ENCODE data around the gene TP63. TPM values are rescaled to one million over a fixed set of nuclear protein-coding genes. Genes with fewer than 3 reads are reported as not detected.

The TP63 gene
- total RNA-seq, 2 donors from 2014 or later = 0.45 to 1.5 TPM

- no peaks in the 10 kb centered on the region for H3K4me1 Mint-ChIP-seq
- no peaks in the 10 kb centered on the region for H3K36me3 Mint-ChIP-seq (ENCODE audit: low read depth)
- ATAC-seq = no peak
- DNase-seq = no peak
- no peak overlapping the region for H3K27ac Mint-ChIP-seq
- H3K4me3 Mint-ChIP-seq = no peak overlapping the region
- no peaks in the 10 kb centered on the region for H3K27me3 Mint-ChIP-seq
- no peaks in the 10 kb centered on the region for H3K9me3 ChIP-seq (ENCODE audit: control insufficient read depth, low read length, poor library complexity, severe bottlenecking)
These were observed 127.0 kb downstream of the TP63 start for GRCh38 chr3:189758186-189758585.

DNA sequence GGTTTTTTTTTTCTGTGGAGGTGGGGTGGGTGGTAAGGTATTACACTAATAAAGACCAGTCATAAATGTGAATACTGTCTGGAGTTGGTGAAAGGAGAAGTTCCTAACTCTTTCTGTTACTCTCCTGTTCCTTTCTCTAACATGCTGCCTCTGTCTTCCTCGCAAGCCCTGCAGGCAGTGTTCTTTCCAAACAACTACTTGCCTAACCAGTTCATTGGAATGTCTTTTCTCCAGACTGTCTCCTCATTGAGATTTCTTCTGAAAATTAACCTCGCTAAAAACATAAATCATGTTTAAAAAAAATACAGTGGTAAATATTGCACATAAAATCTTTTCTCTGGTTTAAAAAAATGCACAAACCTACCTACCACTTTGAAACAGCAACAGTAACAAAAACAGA is 135.2 kb downstream of the TP63 start:
- H3K4me3 Mint-ChIP-seq = no peak overlapping the region
- H3K27me3 Mint-ChIP-seq = peaks cover 16% of the 10 kb centered on the region
- H3K27ac Mint-ChIP-seq = no peak overlapping the region
- no peaks in the 10 kb centered on the region for H3K4me1 Mint-ChIP-seq
- DNase-seq (no peak), ATAC-seq (no peak)
- no peaks in the 10 kb centered on the region for H3K36me3 Mint-ChIP-seq (ENCODE audit: low read depth)
- no peaks in the 10 kb centered on the region for H3K9me3 ChIP-seq (ENCODE audit: control insufficient read depth, low read length, poor library complexity, severe bottlenecking)

DNA sequence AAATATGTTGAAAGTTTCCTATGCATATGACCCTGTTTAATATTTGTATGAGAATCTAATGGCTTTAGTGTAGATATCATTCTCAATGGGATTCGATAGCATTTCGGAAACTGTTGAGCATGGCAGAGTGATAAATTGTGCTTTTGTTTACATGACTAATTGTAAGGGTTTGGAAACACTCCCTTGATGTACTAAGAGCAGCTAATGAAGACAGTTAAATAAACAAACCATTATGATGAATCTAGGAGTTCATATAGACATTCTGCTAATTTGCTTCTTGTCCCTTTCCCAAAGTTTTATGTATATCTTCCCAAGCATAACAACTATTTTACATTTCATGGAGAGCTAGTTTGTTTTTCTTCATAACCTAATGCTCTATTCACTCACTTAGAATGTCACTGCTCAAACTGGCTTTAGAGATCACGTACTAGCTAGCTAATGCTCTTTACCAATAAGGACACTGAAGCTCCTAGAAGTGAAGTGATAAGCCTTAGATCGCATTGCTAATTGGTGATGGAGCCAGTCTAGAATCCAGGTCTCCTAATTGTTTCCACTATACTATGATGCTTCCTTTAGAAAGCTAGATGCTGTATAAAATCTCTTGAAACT is 140.8 kb downstream of the TP63 start:
- Mint-ChIP-seq H3K27me3 (peaks cover 10% of the 10 kb centered on the region), H3K36me3 (ENCODE audit: low read depth) (peaks cover 2% of the 10 kb centered on the region), H3K27ac (no peak overlapping the region), H3K4me3 (no peak overlapping the region), H3K4me1 (peaks cover 2% of the 10 kb centered on the region)
- no peaks in the 10 kb centered on the region for H3K9me3 ChIP-seq (ENCODE audit: control insufficient read depth, low read length, poor library complexity, severe bottlenecking)
- DNase-seq (no peak), ATAC-seq (no peak)

DNA sequence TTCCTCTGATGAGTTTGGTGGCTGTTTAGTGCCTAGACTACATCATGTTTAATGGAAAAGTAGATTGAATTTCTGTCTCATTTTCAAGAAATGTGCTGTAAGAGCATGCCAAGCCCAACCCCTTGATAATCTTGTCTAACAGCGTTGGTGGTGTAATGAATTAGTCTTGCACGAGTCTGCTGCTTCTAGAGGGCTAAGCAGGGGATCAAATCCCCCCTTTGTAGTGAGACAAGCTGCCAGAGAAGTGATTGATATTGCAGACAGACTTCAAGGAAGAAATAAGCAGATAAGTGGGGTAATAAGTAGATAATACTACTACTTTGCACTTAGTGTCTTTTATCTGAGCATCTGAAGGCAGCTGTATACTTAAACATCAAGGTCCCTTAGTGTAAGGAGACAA is 141.4 kb downstream of the TP63 start:
- Mint-ChIP-seq H3K36me3 (ENCODE audit: low read depth) (peaks cover 4% of the 10 kb centered on the region), H3K4me3 (no peak overlapping the region), H3K27me3 (peaks cover 5% of the 10 kb centered on the region), H3K4me1 (peaks cover 4% of the 10 kb centered on the region), H3K27ac (no peak overlapping the region)
- DNase-seq = no peak
- ATAC-seq = no peak
- H3K9me3 ChIP-seq (ENCODE audit: control insufficient read depth, low read length, poor library complexity, severe bottlenecking) = no peaks in the 10 kb centered on the region

DNA sequence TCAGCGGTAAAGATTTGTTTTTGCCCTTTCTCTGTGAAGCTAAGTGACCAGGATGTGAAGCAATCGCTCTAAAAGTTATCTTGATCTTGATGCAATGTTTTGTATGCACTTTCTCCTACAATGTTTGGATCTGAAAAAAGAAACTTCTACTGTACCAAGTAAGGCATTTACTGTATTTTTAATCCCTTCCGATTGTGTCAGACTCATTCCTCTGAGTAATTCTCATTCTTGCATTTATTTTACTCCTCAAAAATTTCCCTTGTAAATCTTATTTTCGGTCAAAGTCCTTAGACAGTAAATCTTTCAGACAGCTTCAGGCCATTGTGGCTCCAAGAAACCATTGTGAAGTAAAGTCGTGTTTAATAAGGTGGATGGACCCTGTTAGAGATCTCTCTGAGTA is 141.9 kb downstream of the TP63 start:
- peaks cover 4% of the 10 kb centered on the region for H3K4me1 Mint-ChIP-seq
- H3K36me3 Mint-ChIP-seq (ENCODE audit: low read depth) = peaks cover 4% of the 10 kb centered on the region
- H3K27me3 Mint-ChIP-seq = peaks cover 5% of the 10 kb centered on the region
- ATAC-seq (no peak), DNase-seq (no peak)
- no peak overlapping the region for H3K4me3 Mint-ChIP-seq
- no peaks in the 10 kb centered on the region for H3K9me3 ChIP-seq (ENCODE audit: control insufficient read depth, low read length, poor library complexity, severe bottlenecking)
- H3K27ac Mint-ChIP-seq = no peak overlapping the region

DNA sequence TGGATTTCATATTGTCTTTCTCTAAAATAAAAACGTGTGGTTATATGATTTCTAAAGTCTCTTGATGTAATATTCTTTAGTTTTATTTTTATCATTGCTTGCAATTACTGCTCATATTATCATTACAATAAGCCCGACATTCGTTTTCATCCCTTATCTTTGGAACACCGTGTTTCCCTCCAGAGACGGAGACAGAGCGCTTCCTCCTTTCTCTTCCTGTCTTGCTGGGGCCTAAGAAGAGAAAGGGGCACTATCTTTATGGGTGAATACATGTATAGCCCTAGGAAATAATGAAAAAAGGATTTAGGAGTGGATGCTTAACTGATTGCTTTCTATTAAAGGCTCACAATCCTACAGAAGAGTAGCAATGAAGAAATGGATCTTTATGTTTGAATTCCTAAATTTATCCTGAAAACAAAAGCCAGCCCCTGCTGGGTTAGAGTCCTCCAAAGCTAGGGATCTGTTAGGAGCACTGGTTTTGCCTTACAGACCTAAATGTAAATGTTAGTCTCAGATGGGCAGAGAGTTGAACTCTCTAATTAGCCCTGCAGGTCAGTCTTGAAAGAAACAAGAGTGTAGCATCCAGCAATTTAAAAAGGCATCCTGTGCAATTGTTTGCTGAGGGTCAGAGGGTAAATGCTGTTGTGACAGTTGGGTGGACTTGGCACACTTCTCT is 145.1 kb downstream of the TP63 start:
- Mint-ChIP-seq H3K4me1 (peaks cover 4% of the 10 kb centered on the region), H3K27ac (no peak overlapping the region), H3K27me3 (peaks cover 2% of the 10 kb centered on the region), H3K36me3 (ENCODE audit: low read depth) (peaks cover 4% of the 10 kb centered on the region), H3K4me3 (no peak overlapping the region)
- no peaks in the 10 kb centered on the region for H3K9me3 ChIP-seq (ENCODE audit: control insufficient read depth, low read length, poor library complexity, severe bottlenecking)
- ATAC-seq = no peak
- DNase-seq = no peak

DNA sequence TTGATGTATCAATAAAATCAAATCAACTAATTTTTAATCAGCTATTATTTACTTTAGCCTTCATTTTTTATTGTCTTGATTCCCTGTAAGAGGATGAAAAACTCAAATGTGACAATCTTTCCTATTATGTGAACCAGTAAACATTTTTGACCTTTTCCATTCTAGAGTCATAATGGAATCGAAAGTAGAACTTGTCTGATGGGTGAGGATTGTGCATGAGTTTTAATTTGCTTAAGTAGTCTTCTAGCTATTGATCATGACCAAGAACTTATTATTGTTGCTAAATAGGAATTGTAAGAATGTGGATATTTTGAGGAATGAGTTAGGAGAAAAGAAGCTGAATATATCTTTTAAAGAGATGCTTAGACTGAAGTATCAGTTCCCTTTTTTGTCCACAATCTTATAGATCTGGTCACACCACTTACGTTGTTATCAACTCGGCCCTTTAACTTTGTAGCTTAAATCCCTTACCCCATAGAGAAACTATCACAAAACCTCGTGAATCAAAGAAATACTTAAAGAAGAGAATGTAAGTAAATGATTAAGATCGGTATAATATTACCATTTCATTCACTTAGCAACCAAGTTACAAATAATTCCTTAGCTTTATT is 147.3 kb downstream of the TP63 start:
- Mint-ChIP-seq H3K27me3 (peaks cover 11% of the 10 kb centered on the region), H3K36me3 (ENCODE audit: low read depth) (peaks cover 4% of the 10 kb centered on the region), H3K27ac (no peak overlapping the region), H3K4me1 (peaks cover 2% of the 10 kb centered on the region), H3K4me3 (no peak overlapping the region)
- ATAC-seq = no peak
- no peak for DNase-seq
- H3K9me3 ChIP-seq (ENCODE audit: control insufficient read depth, low read length, poor library complexity, severe bottlenecking) = no peaks in the 10 kb centered on the region

- no peaks in the 10 kb centered on the region for H3K9me3 ChIP-seq (ENCODE audit: control insufficient read depth, low read length, poor library complexity, severe bottlenecking)
- Mint-ChIP-seq H3K4me1 (peaks cover 2% of the 10 kb centered on the region), H3K27ac (no peak overlapping the region), H3K4me3 (no peak overlapping the region), H3K27me3 (peaks cover 11% of the 10 kb centered on the region), H3K36me3 (ENCODE audit: low read depth) (peaks cover 4% of the 10 kb centered on the region)
- ATAC-seq (no peak), DNase-seq (no peak)
These were observed 148.0 kb downstream of the TP63 start for GRCh38 chr3:189779166-189779565.

DNA sequence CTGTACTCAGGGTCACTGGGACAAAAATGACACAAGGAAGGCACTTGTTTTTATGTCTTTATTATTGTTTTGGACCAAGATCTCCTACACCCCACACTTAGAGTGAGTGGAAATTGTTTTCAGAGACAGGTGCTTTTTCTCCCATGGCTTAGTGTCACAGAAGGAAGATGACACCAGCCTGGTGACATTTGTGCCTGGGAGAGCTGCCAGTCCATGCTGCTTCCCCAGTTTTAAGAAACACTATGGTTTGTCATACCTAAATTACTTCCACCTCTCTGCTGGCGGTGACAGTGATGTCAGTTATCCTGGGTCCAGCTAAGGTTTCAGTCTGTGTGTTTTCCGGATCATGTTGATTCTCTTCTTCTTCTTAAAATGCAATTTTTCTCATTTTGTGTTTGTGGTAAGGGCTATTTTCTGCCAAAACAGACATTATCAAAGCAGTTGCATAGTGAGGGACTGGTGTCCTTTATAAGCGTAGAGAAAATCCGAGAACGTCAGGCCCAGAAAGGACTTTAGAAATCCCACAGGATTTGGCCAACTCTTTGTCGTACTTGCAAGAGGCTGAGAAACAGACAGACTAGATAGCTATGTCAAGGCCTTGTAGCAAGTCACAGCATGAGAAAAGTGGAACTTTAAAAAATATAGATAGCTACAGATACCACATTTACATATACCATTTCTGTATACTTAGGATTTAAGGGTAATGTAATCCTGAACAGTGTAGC is 149.5 kb downstream of the TP63 start:
- H3K36me3 Mint-ChIP-seq (ENCODE audit: low read depth) = peaks cover 2% of the 10 kb centered on the region
- H3K4me3 Mint-ChIP-seq = no peak overlapping the region
- no peak overlapping the region for H3K27ac Mint-ChIP-seq
- peaks cover 21% of the 10 kb centered on the region for H3K27me3 Mint-ChIP-seq
- peaks cover 2% of the 10 kb centered on the region for H3K4me1 Mint-ChIP-seq
- no peaks in the 10 kb centered on the region for H3K9me3 ChIP-seq (ENCODE audit: control insufficient read depth, low read length, poor library complexity, severe bottlenecking)
- ATAC-seq = no peak
- no peak for DNase-seq

DNA sequence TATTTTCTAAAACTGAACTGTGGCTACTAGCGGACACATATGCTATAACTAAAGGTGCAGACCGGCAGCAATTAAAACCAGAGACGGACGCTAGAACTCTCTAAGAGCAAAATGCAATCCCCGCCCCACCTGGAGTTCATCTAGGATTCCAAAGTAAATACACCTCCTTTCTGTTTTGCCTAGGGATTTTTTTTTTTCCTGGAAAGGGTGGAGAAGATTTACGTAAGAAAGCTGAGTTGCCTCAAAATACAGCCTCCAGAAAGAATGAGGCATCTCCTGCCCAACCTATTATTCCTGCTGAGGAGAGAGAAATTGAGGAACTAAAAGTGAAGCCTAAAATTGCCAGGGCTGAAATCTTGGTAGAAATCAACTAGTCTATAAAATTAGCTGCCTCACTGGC is 150.2 kb downstream of the TP63 start:
- Mint-ChIP-seq H3K36me3 (ENCODE audit: low read depth) (peaks cover 2% of the 10 kb centered on the region), H3K4me3 (no peak overlapping the region), H3K27ac (no peak overlapping the region)

DNA sequence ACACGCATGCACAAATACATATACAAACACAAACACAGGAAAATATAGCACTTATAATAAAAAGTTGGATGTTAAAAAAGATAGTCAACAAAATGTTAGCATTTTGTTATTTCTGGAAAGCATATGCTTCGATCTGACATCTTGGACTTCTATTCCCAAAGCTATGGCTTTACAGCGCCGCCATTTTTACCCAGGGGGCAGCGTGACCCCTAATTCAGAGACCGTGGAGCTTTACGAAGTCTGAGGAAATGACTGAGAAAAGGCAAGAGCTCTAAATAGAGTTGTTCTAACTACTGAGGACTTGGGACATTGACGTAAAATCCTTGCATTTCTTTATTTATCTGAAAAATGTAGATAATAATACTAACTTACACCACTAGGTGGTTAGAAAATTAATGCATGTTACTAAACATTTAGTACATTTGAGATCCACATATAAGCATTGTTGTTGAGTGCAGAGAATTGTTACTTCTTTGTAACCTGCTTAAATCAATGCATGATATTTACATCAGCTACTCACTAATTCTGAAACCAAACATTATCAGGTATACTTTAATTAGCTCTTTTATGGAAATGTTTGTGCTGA is 155.4 kb downstream of the TP63 start:
- DNase-seq (no peak), ATAC-seq (no peak)
- Mint-ChIP-seq H3K27ac (no peak overlapping the region), H3K4me3 (no peak overlapping the region), H3K36me3 (ENCODE audit: low read depth) (peaks cover 2% of the 10 kb centered on the region), H3K27me3 (peaks cover 28% of the 10 kb centered on the region), H3K4me1 (peaks cover 4% of the 10 kb centered on the region)
- no peaks in the 10 kb centered on the region for H3K9me3 ChIP-seq (ENCODE audit: control insufficient read depth, low read length, poor library complexity, severe bottlenecking)

More for the DNA sequence above, 150.2 kb downstream of the TP63 start:
- no peak for DNase-seq
- ATAC-seq = no peak
- Mint-ChIP-seq H3K4me1 (peaks cover 2% of the 10 kb centered on the region), H3K27me3 (peaks cover 21% of the 10 kb centered on the region)
- no peaks in the 10 kb centered on the region for H3K9me3 ChIP-seq (ENCODE audit: control insufficient read depth, low read length, poor library complexity, severe bottlenecking)

DNA sequence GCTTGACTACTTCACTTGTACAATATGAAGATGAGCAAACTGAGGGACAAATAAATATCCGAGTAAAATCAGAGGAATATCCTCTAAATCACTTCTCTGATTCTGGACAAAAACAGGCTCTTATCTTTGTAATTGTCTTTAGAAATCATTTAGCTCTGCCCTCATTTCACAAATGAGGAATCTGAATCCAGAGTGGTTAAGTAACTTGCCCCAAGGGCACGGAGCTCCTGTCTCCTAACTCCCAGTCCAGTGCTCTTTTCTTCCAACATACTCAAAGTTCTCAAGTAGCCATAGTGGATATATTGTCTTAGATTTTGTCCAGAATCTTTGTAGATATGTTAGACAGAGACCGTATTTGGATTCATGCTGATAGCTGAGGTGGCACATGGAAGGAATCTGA is 156.0 kb downstream of the TP63 start:
- Mint-ChIP-seq H3K27me3 (peaks cover 22% of the 10 kb centered on the region), H3K4me1 (peaks cover 4% of the 10 kb centered on the region), H3K27ac (no peak overlapping the region), H3K4me3 (no peak overlapping the region), H3K36me3 (ENCODE audit: low read depth) (peaks cover 2% of the 10 kb centered on the region)
- no peaks in the 10 kb centered on the region for H3K9me3 ChIP-seq (ENCODE audit: control insufficient read depth, low read length, poor library complexity, severe bottlenecking)
- DNase-seq = no peak
- ATAC-seq = no peak

GRCh38 chr3:189787632-189788031 is 156.4 kb downstream of the TP63 start:
- no peak overlapping the region for H3K27ac Mint-ChIP-seq
- ATAC-seq (no peak), DNase-seq (no peak)
- H3K36me3 Mint-ChIP-seq (ENCODE audit: low read depth) = peaks cover 2% of the 10 kb centered on the region
- H3K27me3 Mint-ChIP-seq = peaks cover 22% of the 10 kb centered on the region
- no peaks in the 10 kb centered on the region for H3K9me3 ChIP-seq (ENCODE audit: control insufficient read depth, low read length, poor library complexity, severe bottlenecking)
- H3K4me3 Mint-ChIP-seq = no peak overlapping the region
- peaks cover 4% of the 10 kb centered on the region for H3K4me1 Mint-ChIP-seq
